Keratinocyte (primary cell): ENCODE measurements around the gene BRINP1. TPM values are rescaled to one million over a fixed set of nuclear protein-coding genes. Genes with fewer than 3 reads are reported as not detected.

Source experiments
- DNase-seq: peaks from one replicate; pipeline ENCODE4 v3.0.0-alpha.2; 2011; ENCODE audit warnings: low read depth, missing footprints, low spot score
- FAIRE-seq: peaks from 2 replicates; lab custom pipeline; 2011; peaks lifted over from hg19 to GRCh38; lab: Jason Lieb, UNC
- H2AFZ ChIP-seq: 2 replicates; pipeline ENCODE4 v1.6.0; 2012; ENCODE audit warnings: low read length, control low read depth, inconsistent platforms; ENCODE audit not compliant: control insufficient read depth
- H3K27ac ChIP-seq: 2 replicates; pipeline ENCODE4 v1.5.1; 2011; ENCODE audit warnings: low read length; ENCODE audit not compliant: control insufficient read depth, insufficient read depth
- H3K27me3 ChIP-seq: 3 replicates; pipeline ENCODE4 v1.6.0; 2011; ENCODE audit warnings: low read length; ENCODE audit not compliant: control insufficient read depth, insufficient read depth; ENCODE audit errors: extremely low read depth
- H3K36me3 ChIP-seq, 2 experiments: 2 replicates in 1 of 2; 3 replicates in 1 of 2; pipeline ENCODE4 v1.5.1; 2011; ENCODE audit warnings: low read length in 2 of 2, mild to moderate bottlenecking in 1 of 2; ENCODE audit not compliant: control insufficient read depth in 2 of 2, insufficient read depth in 2 of 2; ENCODE audit errors: extremely low read depth in 1 of 2
- H3K4me1 ChIP-seq: 3 replicates; pipeline ENCODE4 v1.5.1; 2011; ENCODE audit warnings: low read length; ENCODE audit not compliant: control insufficient read depth, insufficient read depth; ENCODE audit errors: extremely low read depth
- H3K4me2 ChIP-seq: 3 replicates; pipeline ENCODE4 v1.6.0; 2011; ENCODE audit warnings: low read depth, low read length; ENCODE audit not compliant: control insufficient read depth, insufficient read depth; ENCODE audit errors: extremely low read depth
- H3K4me3 ChIP-seq, 3 experiments: fragments of 200-600 bp in 1 of 3; sonication (generic) in 1 of 3; 2 replicates in 2 of 3; 3 replicates in 1 of 3; pipeline ENCODE4 v1.5.1; 2011 to 2016; ENCODE audit warnings: low read length in 3 of 3, mild to moderate bottlenecking in 3 of 3, control low read depth in 2 of 3, inconsistent platforms in 1 of 3, low read depth in 1 of 3, mixed read lengths in 1 of 3, mixed run types in 1 of 3, moderate library complexity in 1 of 3; ENCODE audit not compliant: control insufficient read depth in 2 of 3, insufficient read depth in 2 of 3; ENCODE audit errors: extremely low read depth in 1 of 3
- H3K79me2 ChIP-seq: 2 replicates; pipeline ENCODE4 v1.6.0; 2012; ENCODE audit warnings: low read length; ENCODE audit not compliant: control insufficient read depth, insufficient read depth
- H3K9ac ChIP-seq: 3 replicates; pipeline ENCODE4 v1.6.0; 2011; ENCODE audit warnings: low read length; ENCODE audit not compliant: control insufficient read depth, insufficient read depth; ENCODE audit errors: extremely low read depth
- H3K9me1 ChIP-seq: 3 replicates; pipeline ENCODE4 v1.6.0; 2011; ENCODE audit warnings: low read length; ENCODE audit not compliant: control insufficient read depth, insufficient read depth; ENCODE audit errors: extremely low read depth
- H3K9me3 ChIP-seq: 2 replicates; pipeline ENCODE4 v1.5.1; 2012; ENCODE audit warnings: low read depth, low read length; ENCODE audit not compliant: control insufficient read depth
- H4K20me1 ChIP-seq: 3 replicates; pipeline ENCODE4 v1.6.0; 2011; ENCODE audit warnings: low read length; ENCODE audit not compliant: control insufficient read depth, insufficient read depth; ENCODE audit errors: extremely low read depth
- EZH2 ChIP-seq: IDR thresholded peaks from one replicate; pipeline ENCODE4 v1.6.1; 2012; ENCODE audit warnings: inconsistent platforms, mild to moderate bottlenecking, low read length, moderate library complexity
- dilution Hi-C: fragments of 300-500 bp; cut with MboI; formaldehyde crosslinking; loops from one replicate; pipeline ENCODE4 v1.7.0; 2020; ENCODE audit warnings: low sequenced_read_pairs; ENCODE audit not compliant: extremely low pct_ligation_motif_present
- polyA plus RNA-seq, 5 experiments: library from polyadenylated mRNA; depleted of rRNA in 3 of 5; stranded (reverse) in 3 of 5; stranded (forward) in 1 of 5; unstranded in 1 of 5; fragments of >200 nt; gene quantifications; 1 replicate in 1 of 5; 2 replicates in 3 of 5; 3 replicates in 1 of 5; pipeline versions ENCODE4 v1.2.1 to v1.2.3, GENCODE V29; 2011 to 2012; ENCODE audit warnings: missing spikeins in 2 of 5, low read depth in 1 of 5, low replicate concordance in 1 of 5
- TF ChIP-seq, protein P1 (sequence below), 3 experiments: IDR thresholded peaks in 1 of 3; conservative IDR thresholded peaks in 1 of 3; optimal IDR thresholded peaks in 1 of 3; 2 replicates in 2 of 3; 3 replicates in 1 of 3; pipeline versions ENCODE3 to v1.5.1; 2011; ENCODE audit warnings: low read length in 3 of 3, mild to moderate bottlenecking in 3 of 3, moderate library complexity in 2 of 3, control low read depth in 1 of 3, inconsistent platforms in 1 of 3; ENCODE audit not compliant: insufficient read depth in 2 of 3; ENCODE audit errors: extremely low read depth in 1 of 3

Gene BRINP1
- polyA plus RNA-seq, 1 donor (not counting 4 experiments of a cell fraction or from before 2014, with no cell fraction given), result 0.63 TPM

DNA sequence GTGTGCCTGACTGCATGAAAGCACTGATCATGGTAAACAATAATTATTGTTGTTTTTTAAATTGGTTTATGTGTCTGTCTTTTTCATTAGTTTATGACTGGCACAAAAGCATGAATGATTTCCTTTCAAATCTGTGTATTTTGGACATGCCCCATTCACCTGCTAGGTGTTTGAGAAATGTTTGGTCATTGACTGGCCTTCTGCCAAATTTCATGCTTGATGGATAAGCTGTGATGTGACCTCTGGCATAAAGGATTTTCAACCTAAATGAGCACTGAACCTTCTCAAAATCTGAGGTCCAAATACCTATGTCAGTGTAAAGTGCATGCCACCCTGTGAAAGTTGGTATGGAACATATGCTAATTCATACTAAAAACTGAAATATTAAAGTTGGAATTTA, 204.5 kb downstream of the BRINP1 start:
- Histone ChIP-seq H3K9me3 (peaks cover 6% of the 10 kb centered on the region), H3K27ac (no peak overlapping the region), H3K4me2 (no peak overlapping the region), H3K9ac (no peak overlapping the region), H3K4me1 (no peaks in the 10 kb centered on the region), H2AFZ (no peak overlapping the region), H3K79me2 (no peaks in the 10 kb centered on the region), H3K36me3 (no peaks in the 10 kb centered on the region), H3K9me1 (no peaks in the 10 kb centered on the region), H3K27me3 (no peaks in the 10 kb centered on the region), H3K4me3 (no peak overlapping the region), H4K20me1 (no peaks in the 10 kb centered on the region)
- dilution Hi-C loops, result no loop called here
- TF ChIP-seq EZH2, result no peak
- TF ChIP-seq, protein P1, sequence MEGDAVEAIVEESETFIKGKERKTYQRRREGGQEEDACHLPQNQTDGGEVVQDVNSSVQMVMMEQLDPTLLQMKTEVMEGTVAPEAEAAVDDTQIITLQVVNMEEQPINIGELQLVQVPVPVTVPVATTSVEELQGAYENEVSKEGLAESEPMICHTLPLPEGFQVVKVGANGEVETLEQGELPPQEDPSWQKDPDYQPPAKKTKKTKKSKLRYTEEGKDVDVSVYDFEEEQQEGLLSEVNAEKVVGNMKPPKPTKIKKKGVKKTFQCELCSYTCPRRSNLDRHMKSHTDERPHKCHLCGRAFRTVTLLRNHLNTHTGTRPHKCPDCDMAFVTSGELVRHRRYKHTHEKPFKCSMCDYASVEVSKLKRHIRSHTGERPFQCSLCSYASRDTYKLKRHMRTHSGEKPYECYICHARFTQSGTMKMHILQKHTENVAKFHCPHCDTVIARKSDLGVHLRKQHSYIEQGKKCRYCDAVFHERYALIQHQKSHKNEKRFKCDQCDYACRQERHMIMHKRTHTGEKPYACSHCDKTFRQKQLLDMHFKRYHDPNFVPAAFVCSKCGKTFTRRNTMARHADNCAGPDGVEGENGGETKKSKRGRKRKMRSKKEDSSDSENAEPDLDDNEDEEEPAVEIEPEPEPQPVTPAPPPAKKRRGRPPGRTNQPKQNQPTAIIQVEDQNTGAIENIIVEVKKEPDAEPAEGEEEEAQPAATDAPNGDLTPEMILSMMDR (optimal IDR thresholded peaks at IDR 0.05 in 1 of 3, IDR thresholded peaks at IDR 0.05 in 1 of 3, conservative IDR thresholded peaks at IDR 0.05 in 1 of 3; ENCODE audit: extremely low read depth in 1 of 3, insufficient read depth in 2 of 3, low read length in 3 of 3), result no peak
- FAIRE-seq, result no peak
- no peak for DNase-seq

DNA sequence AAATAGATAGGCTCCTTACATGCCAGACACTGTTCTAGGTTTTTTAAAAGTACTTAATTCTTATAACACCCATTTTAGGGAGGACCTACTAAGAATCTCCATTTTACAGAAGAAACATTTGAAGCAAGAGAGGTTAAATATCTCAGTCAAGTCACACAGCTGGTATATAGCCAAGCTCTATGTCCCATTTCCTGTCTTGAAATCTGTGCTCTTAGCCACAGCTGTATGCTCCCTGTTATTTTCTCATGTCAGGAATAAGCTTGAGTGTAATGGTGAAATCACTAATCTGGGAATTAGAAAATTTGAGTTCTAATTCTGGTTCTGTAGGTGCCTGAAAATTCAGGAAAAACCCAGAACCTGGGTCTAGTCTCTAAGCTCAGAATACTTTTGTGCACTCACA, 208.7 kb downstream of the BRINP1 start:
- FAIRE-seq (no peak), DNase-seq (no peak)
- no peak overlapping the region for H2AFZ ChIP-seq
- no peak overlapping the region for H3K27ac ChIP-seq
- no peaks in the 10 kb centered on the region for H3K79me2 ChIP-seq
- dilution Hi-C loops, result no loop called here
- H3K4me3 ChIP-seq, result no peak overlapping the region
- TF ChIP-seq, protein P1 (optimal IDR thresholded peaks at IDR 0.05 in 1 of 3, IDR thresholded peaks at IDR 0.05 in 1 of 3, conservative IDR thresholded peaks at IDR 0.05 in 1 of 3; ENCODE audit: extremely low read depth in 1 of 3, insufficient read depth in 2 of 3, low read length in 3 of 3), result no peak
- TF ChIP-seq EZH2, result no peak
- H3K36me3 ChIP-seq, result no peaks in the 10 kb centered on the region
- no peak overlapping the region for H3K9ac ChIP-seq
- no peaks in the 10 kb centered on the region for H4K20me1 ChIP-seq
- no peaks in the 10 kb centered on the region for H3K9me3 ChIP-seq
- H3K4me2 ChIP-seq, result no peak overlapping the region
- no peaks in the 10 kb centered on the region for H3K27me3 ChIP-seq
- H3K4me1 ChIP-seq, result no peaks in the 10 kb centered on the region
- no peaks in the 10 kb centered on the region for H3K9me1 ChIP-seq
